Fibroblast of lung (primary cell): Measurements from ENCODE around the gene DSCAML1. TPM values are rescaled to one million over a fixed set of nuclear protein-coding genes. Genes with fewer than 3 reads are reported as not detected.

Experiments
- DNase-seq, 2 donors: peaks; one replicate each; pipeline versions ENCODE4 v3.0.0 to v3.0.0-alpha.2; 2010; ENCODE audit warnings: low read depth in 2 of 2
- H2AFZ ChIP-seq: 2 replicates; pipeline ENCODE4 v1.5.1; 2012; ENCODE audit warnings: low read length, control low read depth, inconsistent platforms
- H3K27ac ChIP-seq: 2 replicates; pipeline ENCODE4 v1.5.1; 2011; ENCODE audit warnings: low read length, control low read depth; ENCODE audit not compliant: insufficient read depth
- H3K27me3 ChIP-seq: 2 replicates; pipeline ENCODE4 v1.5.1; 2011; ENCODE audit warnings: mild to moderate bottlenecking, low read length; ENCODE audit not compliant: control insufficient read depth, insufficient read depth
- H3K36me3 ChIP-seq: 2 replicates; pipeline ENCODE4 v1.5.1; 2011; ENCODE audit warnings: low read length; ENCODE audit not compliant: control insufficient read depth, insufficient read depth
- H3K4me1 ChIP-seq: 2 replicates; pipeline ENCODE4 v1.5.1; 2011; ENCODE audit warnings: low read length; ENCODE audit not compliant: control insufficient read depth, insufficient read depth; ENCODE audit errors: extremely low read depth
- H3K4me2 ChIP-seq: 2 replicates; pipeline ENCODE4 v1.5.1; 2011; ENCODE audit warnings: low read length, control low read depth; ENCODE audit not compliant: insufficient read depth; ENCODE audit errors: extremely low read depth
- H3K4me3 ChIP-seq, 4 experiments: fragments of 200-600 bp in 1 of 4; sonication (generic) in 1 of 4; replicated peaks in 1 of 4; 2 replicates each; pipeline ENCODE4 v1.5.1; 2011 to 2016; ENCODE audit warnings: low read length in 4 of 4, low read depth in 3 of 4, mild to moderate bottlenecking in 3 of 4, control low read depth in 2 of 4, inconsistent platforms in 1 of 4, mixed read lengths in 1 of 4; ENCODE audit not compliant: insufficient read depth in 1 of 4; ENCODE audit errors: control extremely low read depth in 1 of 4
- H3K79me2 ChIP-seq: 2 replicates; pipeline ENCODE4 v1.5.1; 2012; ENCODE audit warnings: mild to moderate bottlenecking, low read length, inconsistent platforms; ENCODE audit not compliant: control insufficient read depth, insufficient read depth
- H3K9ac ChIP-seq: 2 replicates; pipeline ENCODE4 v1.5.1; 2011; ENCODE audit warnings: mild to moderate bottlenecking, low read length, control low read depth; ENCODE audit not compliant: insufficient read depth
- H3K9me3 ChIP-seq: 2 replicates; pipeline ENCODE4 v1.5.1; 2012; ENCODE audit warnings: low read depth, low read length; ENCODE audit not compliant: control insufficient read depth, insufficient read depth
- H4K20me1 ChIP-seq: 2 replicates; pipeline ENCODE4 v1.5.1; 2011; ENCODE audit warnings: low read length; ENCODE audit not compliant: control insufficient read depth, insufficient read depth; ENCODE audit errors: extremely low read depth
- CTCF ChIP-seq, 2 donors: IDR thresholded peaks in 1 of 2; conservative IDR thresholded peaks in 1 of 2; 1 replicate in 1 of 2; 2 replicates in 1 of 2; pipeline ENCODE4 v1.5.1; 2011 to 2012; ENCODE audit warnings: low read length in 2 of 2, control low read depth in 1 of 2, inconsistent platforms in 1 of 2, low read depth in 1 of 2, mild to moderate bottlenecking in 1 of 2
- EZH2 ChIP-seq: IDR thresholded peaks from 2 replicates; pipeline ENCODE4 v1.5.1; 2012; ENCODE audit warnings: low read length, control low read depth, mild to moderate bottlenecking; ENCODE audit errors: missing control alignments
- polyA plus RNA-seq, 2 donors: library from polyadenylated mRNA; depleted of rRNA in 1 of 2; stranded (reverse) in 1 of 2; unstranded in 1 of 2; fragments of >200 nt; gene quantifications; 2 replicates each; pipeline ENCODE4 v1.2.1, GENCODE V29; 2011 to 2012; ENCODE audit warnings: missing spikeins in 1 of 2
- total RNA-seq: library from RNA; depleted of rRNA; stranded (reverse); fragments of >200 nt; gene quantifications from 2 replicates; pipeline ENCODE4 v1.2.1, GENCODE V29; 2014

The DSCAML1 gene
- total and polyA plus RNA-seq, 2 donors (not counting 1 experiment from before 2014, with no cell fraction given), result not detected

- DNase-seq, result no peak
These were observed 248.1 kb downstream of the DSCAML1 start for GRCh38 chr11:117548876-117549275.

GRCh38 chr11:117547946-117548345 is 249.1 kb downstream of the DSCAML1 start:
- Histone ChIP-seq H3K4me2 (no peak overlapping the region), H3K79me2 (no peaks in the 10 kb centered on the region), H4K20me1 (no peaks in the 10 kb centered on the region), H2AFZ (no peak overlapping the region), H3K4me1 (no peaks in the 10 kb centered on the region), H3K4me3 (no peak overlapping the region), H3K9me3 (no peaks in the 10 kb centered on the region), H3K27me3 (no peaks in the 10 kb centered on the region), H3K9ac (no peak overlapping the region), H3K36me3 (no peaks in the 10 kb centered on the region), H3K27ac (no peak overlapping the region)
- TF ChIP-seq CTCF (conservative IDR thresholded peaks at IDR 0.05 in 1 of 2, IDR thresholded peaks at IDR 0.05 in 1 of 2; ENCODE audit: low read depth in 1 of 2, low read length in 2 of 2) (no peak), EZH2 (no peak)
- DNase-seq, result no peak

More at GRCh38 chr11:117548876-117549275, 248.1 kb downstream of the DSCAML1 start:
- no peaks in the 10 kb centered on the region for H3K9me3 ChIP-seq
- H3K9ac ChIP-seq, result no peak overlapping the region
- no peak overlapping the region for H3K4me2 ChIP-seq
- H3K36me3 ChIP-seq, result no peaks in the 10 kb centered on the region
- no peaks in the 10 kb centered on the region for H3K79me2 ChIP-seq
- no peak overlapping the region for H2AFZ ChIP-seq
- H3K27me3 ChIP-seq, result no peaks in the 10 kb centered on the region
- H3K4me1 ChIP-seq, result no peaks in the 10 kb centered on the region
- H3K4me3 ChIP-seq, result no peak overlapping the region
- no peak for TF ChIP-seq CTCF (conservative IDR thresholded peaks at IDR 0.05 in 1 of 2, IDR thresholded peaks at IDR 0.05 in 1 of 2; ENCODE audit: low read depth in 1 of 2, low read length in 2 of 2)
- no peak for TF ChIP-seq EZH2
- H3K27ac ChIP-seq, result no peak overlapping the region
- H4K20me1 ChIP-seq, result no peaks in the 10 kb centered on the region

- Histone ChIP-seq H3K4me3 (no peak overlapping the region), H3K9me3 (no peaks in the 10 kb centered on the region), H3K4me1 (no peaks in the 10 kb centered on the region), H3K9ac (no peak overlapping the region), H2AFZ (no peak overlapping the region), H3K79me2 (no peaks in the 10 kb centered on the region), H4K20me1 (no peaks in the 10 kb centered on the region), H3K27me3 (no peaks in the 10 kb centered on the region), H3K27ac (no peak overlapping the region), H3K4me2 (no peak overlapping the region), H3K36me3 (no peaks in the 10 kb centered on the region)
- TF ChIP-seq CTCF (conservative IDR thresholded peaks at IDR 0.05 in 1 of 2, IDR thresholded peaks at IDR 0.05 in 1 of 2; ENCODE audit: low read depth in 1 of 2, low read length in 2 of 2), result no peak
- no peak for TF ChIP-seq EZH2
- DNase-seq, result no peak
These were observed 249.7 kb downstream of the DSCAML1 start for GRCh38 chr11:117547195-117547850.
